HepG2 (cell line): ENCODE measurements around the gene ADAM10. TPM values are rescaled to one million over a fixed set of nuclear protein-coding genes. Genes with fewer than 3 reads are reported as not detected.

ENCODE experiments used
- BCL6 ChIP-seq: IDR thresholded peaks from 2 replicates; pipeline ENCODE4 v1.6.1; 2016; ENCODE audit warnings: missing genetic modification reagents, missing compliant biosample characterization
- E2F2 ChIP-seq: sonication (generic); formaldehyde crosslinking; IDR thresholded peaks from 2 replicates; pipeline ENCODE4 v1.4.0; 2020; ENCODE audit warnings: missing genetic modification reagents, borderline replicate concordance
- ERF ChIP-seq: IDR thresholded peaks from 2 replicates; pipeline ENCODE4 v1.6.1; 2018; ENCODE audit warnings: missing biosample characterization, missing genetic modification reagents
- MBNL3 ChIP-seq: fragments of 250-450 bp; sonication (Bioruptor Pico); conservative IDR thresholded peaks from 2 replicates; pipeline ENCODE4 v1.8.0; 2022; ENCODE audit warnings: mild to moderate bottlenecking, inconsistent platforms
- MNT ChIP-seq: fragments of 450-650 bp; IDR thresholded peaks from 2 replicates; pipeline ENCODE4 v1.6.1; 2016
- NKX3-1 ChIP-seq: sonication (generic); formaldehyde crosslinking; IDR thresholded peaks from 2 replicates; pipeline ENCODE4 v1.5.0; 2020; ENCODE audit warnings: missing genetic modification reagents
- NR0B2 ChIP-seq: sonication (generic); formaldehyde crosslinking; IDR thresholded peaks from 2 replicates; pipeline ENCODE4 v1.4.0; 2020; ENCODE audit warnings: mild to moderate bottlenecking, missing genetic modification reagents
- NR1H2 ChIP-seq: sonication (generic); formaldehyde crosslinking; IDR thresholded peaks from 2 replicates; pipeline ENCODE4 v1.8.1; 2022; ENCODE audit warnings: low read depth, missing genetic modification reagents, borderline replicate concordance
- ONECUT2 ChIP-seq: sonication (generic); formaldehyde crosslinking; IDR thresholded peaks from 2 replicates; pipeline ENCODE4 v1.4.0; 2020; ENCODE audit warnings: missing genetic modification reagents
- POLR2G ChIP-seq: fragments of 200-400 bp; formaldehyde crosslinking; IDR thresholded peaks from 2 replicates; pipeline ENCODE4 v1.6.1; 2018; ENCODE audit warnings: mild to moderate bottlenecking, low read depth, low read length, moderate library complexity
- RXRA ChIP-seq: sonication (generic); formaldehyde crosslinking; IDR thresholded peaks from 2 replicates; pipeline ENCODE4 v1.5.1; 2020; ENCODE audit warnings: missing genetic modification reagents
- SAP130 ChIP-seq: IDR thresholded peaks from 2 replicates; pipeline ENCODE4 v1.6.1; 2016; ENCODE audit warnings: low read depth
- TMF1 ChIP-seq: sonication (generic); formaldehyde crosslinking; IDR thresholded peaks from 2 replicates; pipeline ENCODE4 v1.8.1; 2022; ENCODE audit warnings: low read depth, missing genetic modification reagents
- ZBTB25 ChIP-seq: IDR thresholded peaks from 2 replicates; pipeline ENCODE4 v1.6.1; 2018; ENCODE audit warnings: missing genetic modification reagents
- ZBTB34 ChIP-seq: sonication (generic); formaldehyde crosslinking; IDR thresholded peaks from 2 replicates; pipeline ENCODE4 v1.8.0; 2022; ENCODE audit warnings: mild to moderate bottlenecking, missing genetic modification reagents
- ZC3H4 ChIP-seq: sonication (generic); formaldehyde crosslinking; IDR thresholded peaks from 2 replicates; pipeline ENCODE4 v1.4.0; 2020; ENCODE audit warnings: missing genetic modification reagents, borderline replicate concordance
- ZMAT3 ChIP-seq: sonication (generic); formaldehyde crosslinking; conservative IDR thresholded peaks from 2 replicates; pipeline ENCODE4 v1.7.0; 2021; ENCODE audit warnings: missing genetic modification reagents
- ZNF256 ChIP-seq: sonication (generic); formaldehyde crosslinking; conservative IDR thresholded peaks from 2 replicates; pipeline ENCODE4 v1.4.0; 2020; ENCODE audit warnings: missing genetic modification reagents
- ZNF383 ChIP-seq: sonication (generic); formaldehyde crosslinking; IDR thresholded peaks from 2 replicates; pipeline ENCODE4 v1.4.0; 2020; ENCODE audit warnings: missing genetic modification reagents, mild to moderate bottlenecking, borderline replicate concordance
- ZNF430 ChIP-seq: sonication (generic); formaldehyde crosslinking; IDR thresholded peaks from 2 replicates; pipeline ENCODE4 v1.9.0; 2021; ENCODE audit warnings: mild to moderate bottlenecking, missing genetic modification reagents
- ZNF432 ChIP-seq: sonication (generic); formaldehyde crosslinking; IDR thresholded peaks from 2 replicates; pipeline ENCODE4 v1.5.0; 2020; ENCODE audit warnings: missing genetic modification reagents, mild to moderate bottlenecking, borderline replicate concordance
- ZNF496 ChIP-seq: sonication (generic); formaldehyde crosslinking; IDR thresholded peaks from 2 replicates; pipeline ENCODE4 v1.8.1; 2023; ENCODE audit warnings: mild to moderate bottlenecking, moderate library complexity, missing genetic modification reagents; ENCODE audit not compliant: insufficient replicate concordance
- ZNF556 ChIP-seq: sonication (generic); formaldehyde crosslinking; IDR thresholded peaks from 2 replicates; pipeline ENCODE4 v1.4.0; 2020; ENCODE audit warnings: mild to moderate bottlenecking, missing genetic modification reagents, borderline replicate concordance
- ZSCAN30 ChIP-seq: sonication (generic); formaldehyde crosslinking; IDR thresholded peaks from 2 replicates; pipeline ENCODE4 v1.5.0; 2020; ENCODE audit warnings: mild to moderate bottlenecking, missing genetic modification reagents
- polyA plus RNA-seq, 8 experiments: library from polyadenylated mRNA; depleted of rRNA in 3 of 8; stranded (reverse) in 7 of 8; unstranded in 1 of 8; fragments of >200 nt; fragmentation: Illumina TruSeq in 4 of 8; extraction: Trizol in 4 of 8; gene quantifications; 2 replicates each; pipeline versions ENCODE4 v1.2.1 to v1.2.3, GENCODE V29; 2011 to 2016; ENCODE audit warnings: low read depth in 4 of 8, missing spikeins in 1 of 8, mixed read lengths in 1 of 8; ENCODE audit not compliant: insufficient read depth in 1 of 8
- total RNA-seq, 5 experiments: library from RNA; depleted of rRNA; stranded (reverse); fragments of >200 nt; fragmentation: Illumina TruSeq; extraction: Trizol; gene quantifications; 2 replicates each; pipeline ENCODE4 v1.2.3, GENCODE V29; 2016; ENCODE audit warnings: low read depth in 1 of 5

The ADAM10 gene
- total and polyA plus RNA-seq, 2 of the 13 experiments (the other 11 are each of a cell fraction or from before 2014, with no cell fraction given): 92.7 to 125 TPM

- TF ChIP-seq E2F2 (CRISPR knock-in tag) (no peak), ZBTB25 (CRISPR knock-in tag) (0 out of 2 replicates have a peak, but pooled peaks have one; percentile 33), ZNF432 (CRISPR knock-in tag) (no peak), ZNF383 (no peak), RXRA (peak; percentile 95), ZNF496 (CRISPR knock-in tag) (no peak), ZNF430 (peak; percentile 93), MBNL3 (CRISPR knock-in tag) (no peak), ZBTB34 (no peak), ZC3H4 (no peak), ZNF256 (peak; percentile 74; the same call in 1 of the 2 replicates), MNT (peak; percentile 93), ZMAT3 (CRISPR knock-in tag) (peak; percentile 59; the same call in 1 of the 2 replicates), SAP130 (CRISPR knock-in tag) (peak; percentile 94), NR1H2 (no peak), NR0B2 (CRISPR knock-in tag) (no peak), NKX3-1 (CRISPR knock-in tag) (peak; percentile 62; the same call in 1 of the 2 replicates), ZSCAN30 (no peak), TMF1 (0 out of 2 replicates have a peak, but pooled peaks have one; percentile 23), ZNF556 (CRISPR knock-in tag) (peak; percentile 95), ERF (peak; percentile 78), BCL6 (peak; percentile 33), ONECUT2 (CRISPR knock-in tag) (no peak), POLR2G (peak; percentile 94)
Measured at GRCh38 chr15:58770857-58771620, 21.5 kb upstream of the ADAM10 start, which contains the start of gene MINDY2 (continued).
